HG03457 (cell line): ENCODE measurements around the gene CHAC1.

Experiments used
- ATAC-seq: cut with Tn5 transposase; IDR thresholded peaks from one replicate; pipeline ENCODE4 v1.9.1; 2021; ENCODE audit warnings: moderate number of reproducible peaks; ENCODE audit not compliant: unreplicated experiment

CHAC1 gene

GRCh38 chr15:40923551-40923950 lies 29.7 kb upstream of the CHAC1 start:
- ATAC-seq = no peak

- no peak for ATAC-seq
Observed at GRCh38 chr15:40925495-40925862, 27.8 kb upstream of the CHAC1 start.

- ATAC-seq = no peak
Observed at GRCh38 chr15:40925863-40926658, 27.2 kb upstream of the CHAC1 start.

- ATAC-seq = no peak
Observed at GRCh38 chr15:40926659-40927494, 26.4 kb upstream of the CHAC1 start.

- no peak for ATAC-seq
Observed at GRCh38 chr15:40927495-40927872, 25.8 kb upstream of the CHAC1 start.

GRCh38 chr15:40927873-40928806 lies 25.1 kb upstream of the CHAC1 start:
- no peak for ATAC-seq

- ATAC-seq = no peak
Observed at GRCh38 chr15:40928821-40929659, 24.2 kb upstream of the CHAC1 start, which contains the start of gene DLL4. TSS of gene DLL4 (plus strand) at chr15:40929340. CDS start at chr15:40929669, 329 bp downstream.

- ATAC-seq = no peak
Observed at GRCh38 chr15:40929660-40930429, 23.4 kb upstream of the CHAC1 start.

GRCh38 chr15:40930430-40931299 lies 22.6 kb upstream of the CHAC1 start:
- ATAC-seq = no peak

GRCh38 chr15:40931300-40932142 lies 21.8 kb upstream of the CHAC1 start:
- ATAC-seq = no peak

- ATAC-seq = no peak
Observed at GRCh38 chr15:40932156-40932555, 21.1 kb upstream of the CHAC1 start.

GRCh38 chr15:40932649-40933516 lies 20.4 kb upstream of the CHAC1 start:
- no peak for ATAC-seq

- no peak for ATAC-seq
Observed at GRCh38 chr15:40933517-40933902, 19.8 kb upstream of the CHAC1 start.

- ATAC-seq = no peak
Observed at GRCh38 chr15:40934457-40934856, 18.8 kb upstream of the CHAC1 start.

- ATAC-seq = no peak
Observed at GRCh38 chr15:40936234-40936708, 17.0 kb upstream of the CHAC1 start.
